ENCODE results near the gene OR1K1.

The OR1K1 gene

GRCh38 chr9:122789256-122790046, 10.5 kb upstream of the OR1K1 start:
- no peak overlapping the region for H3K4me3 ChIP-seq (ENCODE audit: low read depth, low read length)
- ChIA-PET CTCF (no interaction called here), POLR2A (no interaction called here)
- DNase-seq (ENCODE audit: low read depth, low spot score), result no peak
- no peak for TF ChIP-seq CTCF (IDR thresholded peaks at IDR 0.05; ENCODE audit: insufficient read depth, low read length, missing control alignments)

- CTCF ChIA-PET, result no interaction called here
Observed at GRCh38 chr9:122791872-122792669, 7.9 kb upstream of the OR1K1 start.

GRCh38 chr9:122797316-122798063, 2.4 kb upstream of the OR1K1 start:
- no peak for DNase-seq (ENCODE audit: low read depth, low spot score)
- ChIA-PET CTCF (no interaction called here), POLR2A (no interaction called here)
- no peak for TF ChIP-seq CTCF (IDR thresholded peaks at IDR 0.05; ENCODE audit: insufficient read depth, low read length, missing control alignments)
- no peak overlapping the region for H3K4me3 ChIP-seq (ENCODE audit: low read depth, low read length)

More at GRCh38 chr9:122791872-122792669, 7.9 kb upstream of the OR1K1 start:
- DNase-seq (ENCODE audit: low read depth, low spot score), result no peak
- POLR2A ChIA-PET, result no interaction called here
- no peak overlapping the region for H3K4me3 ChIP-seq (ENCODE audit: low read depth, low read length)
- no peak for TF ChIP-seq CTCF (IDR thresholded peaks at IDR 0.05; ENCODE audit: insufficient read depth, low read length, missing control alignments)

- ChIA-PET CTCF (interaction anchor here (0.9 to 17.8 kb wide), 6 partner anchors 10 to 707 kb away, joined by 3 to 242 read pairs (median 4); no protein-coding TSS in a partner anchor), POLR2A (no interaction called here)
- TF ChIP-seq CTCF (IDR thresholded peaks at IDR 0.05; ENCODE audit: insufficient read depth, low read length, missing control alignments), result no peak
- no peak for DNase-seq (ENCODE audit: low read depth, low spot score)
- H3K4me3 ChIP-seq (ENCODE audit: low read depth, low read length), result no peak overlapping the region
Observed at GRCh38 chr9:122806661-122807060, 6.7 kb downstream of the OR1K1 start.

GRCh38 chr9:122807271-122807900, 7.5 kb downstream of the OR1K1 start:
- ChIA-PET CTCF (interaction anchor here (0.9 to 17.8 kb wide), 9 partner anchors 9 to 708 kb away, joined by 3 to 242 read pairs (median 4); no protein-coding TSS in a partner anchor), POLR2A (no interaction called here)
- H3K4me3 ChIP-seq (ENCODE audit: low read depth, low read length), result no peak overlapping the region
- no peak for DNase-seq (ENCODE audit: low read depth, low spot score)
- no peak for TF ChIP-seq CTCF (IDR thresholded peaks at IDR 0.05; ENCODE audit: insufficient read depth, low read length, missing control alignments)

Data from AG04449 (cell line).